NCI-H69 (cell line): ENCODE data around the gene MAP2K5.

Experiments
- DNase-seq: peaks from one replicate; lab custom pipeline; 2025; lab: John Stamatoyannopoulos, UW

The MAP2K5 gene

GRCh38 chr15:67783303-67783702 is 240.8 kb downstream of the MAP2K5 start:
- no peak for DNase-seq

DNA sequence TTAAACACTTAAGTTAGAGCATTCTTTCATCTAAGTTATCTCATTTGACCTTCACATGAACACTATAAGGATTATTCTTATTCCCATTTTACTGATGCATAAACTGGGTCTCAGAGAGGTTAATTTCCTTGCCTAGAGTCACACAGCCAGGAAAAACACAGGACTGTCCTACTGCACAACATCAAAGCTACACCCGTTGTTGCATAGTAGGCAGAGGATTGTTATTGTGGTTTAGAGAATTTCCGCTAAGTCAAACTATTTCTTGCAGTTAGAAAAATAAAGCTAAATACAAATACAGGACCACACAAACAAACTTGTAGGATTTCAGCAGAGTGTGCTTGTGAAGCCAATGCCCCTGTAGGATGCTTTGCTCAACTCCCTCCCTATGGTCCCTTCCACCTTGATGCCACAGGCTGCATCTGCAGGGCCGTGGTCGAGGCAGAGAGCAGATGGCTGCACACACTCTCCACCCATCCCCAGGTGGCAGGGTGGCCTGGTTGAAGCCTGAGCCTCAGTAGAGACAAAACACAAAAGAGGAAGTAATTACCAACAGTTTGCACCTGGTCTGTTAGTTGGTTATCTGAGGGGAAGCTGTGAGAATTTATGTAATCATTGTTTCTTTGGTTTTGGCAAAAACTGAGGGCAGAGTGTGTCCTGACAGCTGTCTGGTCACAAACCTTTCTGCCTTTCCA is 241.7 kb downstream of the MAP2K5 start:
- peak; percentile 83 for DNase-seq

GRCh38 chr15:67784856-67785430 is 242.4 kb downstream of the MAP2K5 start:
- no peak for DNase-seq

- DNase-seq: peak; percentile 27
Observed at GRCh38 chr15:67785431-67785830, 242.9 kb downstream of the MAP2K5 start.

- no peak for DNase-seq
Observed at GRCh38 chr15:67786646-67787045, 244.1 kb downstream of the MAP2K5 start.

GRCh38 chr15:67788986-67789385 is 246.5 kb downstream of the MAP2K5 start:
- DNase-seq: no peak

DNA sequence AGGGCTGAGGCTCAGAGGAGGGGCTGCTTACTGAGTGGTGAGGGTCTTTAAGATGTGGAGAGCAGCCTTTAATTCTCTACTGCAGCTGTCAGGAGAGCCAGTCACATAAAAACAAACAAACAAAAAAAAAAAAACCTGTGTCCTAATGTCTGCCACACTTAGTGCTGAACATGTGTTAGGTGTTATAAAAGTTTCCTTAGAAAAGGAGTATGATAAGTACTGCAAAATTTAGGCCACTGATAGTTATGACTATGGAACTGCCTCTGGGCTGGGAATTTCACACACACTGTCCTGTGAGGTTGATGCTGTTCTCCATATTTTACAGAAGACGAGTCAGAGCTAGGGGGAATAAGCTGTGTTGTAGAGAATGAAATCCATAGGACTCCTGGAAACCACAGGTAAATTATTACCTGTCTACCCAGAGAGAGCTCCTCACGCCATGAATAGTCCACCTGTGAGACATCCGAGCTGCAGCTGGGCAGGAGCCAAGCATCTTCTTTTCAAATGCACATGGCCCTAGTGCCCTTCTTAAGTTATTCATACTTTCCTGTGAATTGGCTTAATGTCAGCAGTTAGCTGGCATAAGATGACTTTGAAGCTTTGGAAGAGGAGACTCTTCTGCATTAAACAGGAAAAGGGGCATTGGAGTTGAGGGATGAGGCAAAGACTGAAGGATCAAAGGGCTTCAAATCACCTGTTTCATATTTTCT is 248.3 kb downstream of the MAP2K5 start:
- peak; percentile 76 for DNase-seq

- no peak for DNase-seq
Observed at GRCh38 chr15:67792250-67792942, 249.9 kb downstream of the MAP2K5 start.

DNA sequence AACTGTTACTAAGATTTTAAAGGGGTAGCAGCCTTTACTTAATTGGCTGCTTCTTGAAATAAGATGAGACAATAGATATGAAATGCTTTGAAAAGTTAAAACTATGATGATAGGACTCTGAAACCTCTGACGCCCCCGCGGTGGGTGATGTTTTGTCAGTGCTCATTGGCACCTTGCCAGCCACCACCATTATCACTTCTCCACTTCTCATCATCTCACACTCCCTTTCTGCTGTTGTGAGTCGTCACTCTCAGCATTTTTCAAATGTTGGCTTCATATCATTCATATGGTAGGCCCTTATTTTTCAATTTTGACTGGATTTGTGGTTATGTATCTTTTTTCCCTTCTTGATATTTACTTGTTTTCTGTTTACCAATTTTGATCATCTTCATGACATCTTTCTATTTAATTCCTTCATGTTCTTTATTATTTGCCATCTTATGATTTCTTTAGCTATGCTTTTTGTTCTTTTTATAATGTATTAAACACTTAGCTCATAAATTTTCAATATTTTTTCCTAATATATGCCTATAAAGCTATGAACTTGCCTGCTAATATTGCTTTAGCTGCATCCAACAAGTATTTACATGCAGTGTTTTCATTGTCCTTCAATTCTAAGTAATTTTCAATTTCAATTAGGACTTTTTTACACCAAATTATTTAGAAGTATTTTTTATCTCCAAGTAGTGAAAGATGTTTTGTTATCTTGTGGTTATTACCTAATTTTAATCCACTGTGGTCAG is 252.5 kb downstream of the MAP2K5 start:
- DNase-seq: no peak

GRCh38 chr15:67796196-67797127 is 254.0 kb downstream of the MAP2K5 start:
- peak; percentile 41 for DNase-seq

DNA sequence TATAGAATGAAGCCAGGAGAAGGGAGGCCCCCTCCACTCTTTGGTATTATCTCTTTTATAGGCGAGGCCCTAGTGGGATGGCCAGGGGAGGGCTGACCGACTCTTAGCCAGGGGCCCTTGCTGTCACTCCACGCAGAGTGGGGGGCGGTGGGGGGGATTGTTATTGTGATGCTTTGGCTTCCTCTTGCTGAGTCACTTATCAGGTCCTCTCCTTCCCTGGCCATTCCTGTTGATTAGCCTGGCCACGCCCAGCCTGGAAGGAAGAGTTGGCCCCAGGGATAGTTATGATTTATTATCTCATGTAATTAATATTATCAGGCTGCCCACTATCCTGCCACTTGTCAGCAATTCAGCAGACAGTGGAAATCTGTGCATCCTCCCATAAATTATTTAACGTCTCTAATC is 257.3 kb downstream of the MAP2K5 start:
- DNase-seq: peak; percentile 22

DNA sequence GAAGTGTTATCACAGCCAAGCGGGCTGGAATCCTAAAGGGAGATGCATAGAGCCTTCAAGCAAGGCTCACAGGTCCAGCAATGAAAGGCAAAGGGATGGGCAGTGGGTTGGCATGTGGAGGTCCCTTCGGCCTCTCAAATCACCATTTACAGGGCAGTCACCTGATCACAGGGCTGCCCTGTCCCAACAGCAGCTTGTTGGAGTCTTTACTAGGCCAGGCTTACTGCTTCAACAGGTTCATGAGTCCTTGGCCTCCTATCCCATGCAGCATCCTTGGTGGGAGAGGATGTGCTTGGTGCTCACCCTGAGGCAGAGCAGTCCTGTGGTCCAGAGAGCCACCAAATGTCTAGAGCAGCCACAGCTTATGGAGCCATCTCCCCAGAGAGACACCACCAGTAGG is 258.6 kb downstream of the MAP2K5 start:
- DNase-seq: no peak

GRCh38 chr15:67801926-67802914 is 259.7 kb downstream of the MAP2K5 start:
- no peak for DNase-seq

GRCh38 chr15:67803299-67803698 is 260.8 kb downstream of the MAP2K5 start:
- DNase-seq: no peak

DNA sequence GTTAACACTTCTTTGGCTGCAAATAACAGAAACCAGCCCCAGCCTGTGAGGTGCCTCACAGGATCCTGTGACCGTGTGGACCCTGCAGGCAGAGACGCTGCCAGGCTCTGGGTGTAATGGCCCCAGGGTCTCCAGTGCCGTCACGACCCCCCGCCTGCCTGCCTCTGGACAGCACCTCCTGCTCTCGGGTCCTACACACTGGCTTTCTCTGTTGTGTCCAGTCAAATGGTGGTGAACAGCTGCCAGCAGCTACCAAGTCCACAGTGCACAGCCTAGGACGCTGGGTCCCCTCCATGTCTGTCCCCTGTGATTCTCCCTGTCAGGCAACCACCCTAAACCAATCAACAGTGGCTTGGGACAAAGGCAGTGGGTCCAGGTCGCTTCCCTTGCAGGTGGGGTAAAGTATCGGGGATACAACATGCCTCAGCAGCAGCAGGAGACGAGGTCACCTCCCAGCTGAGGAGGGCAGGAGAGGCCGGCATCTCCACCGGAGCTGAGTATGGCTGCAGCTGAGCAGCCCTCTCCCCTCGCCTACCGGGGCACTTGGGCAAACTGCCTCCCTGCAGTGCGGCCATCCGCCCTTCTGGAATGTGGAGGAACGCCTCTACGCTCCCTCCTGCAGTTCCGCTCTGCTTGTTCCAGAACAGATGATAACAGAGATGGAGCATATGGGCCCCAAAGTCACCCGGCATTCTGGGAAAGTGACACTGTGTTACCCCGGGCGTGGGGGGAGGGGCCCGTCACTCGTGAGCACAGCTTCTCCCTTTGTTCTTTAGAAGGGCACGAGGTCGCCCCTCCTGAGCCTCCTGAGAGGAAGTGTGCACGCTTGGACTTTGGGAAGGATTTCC is 261.7 kb downstream of the MAP2K5 start:
- no peak for DNase-seq

DNA sequence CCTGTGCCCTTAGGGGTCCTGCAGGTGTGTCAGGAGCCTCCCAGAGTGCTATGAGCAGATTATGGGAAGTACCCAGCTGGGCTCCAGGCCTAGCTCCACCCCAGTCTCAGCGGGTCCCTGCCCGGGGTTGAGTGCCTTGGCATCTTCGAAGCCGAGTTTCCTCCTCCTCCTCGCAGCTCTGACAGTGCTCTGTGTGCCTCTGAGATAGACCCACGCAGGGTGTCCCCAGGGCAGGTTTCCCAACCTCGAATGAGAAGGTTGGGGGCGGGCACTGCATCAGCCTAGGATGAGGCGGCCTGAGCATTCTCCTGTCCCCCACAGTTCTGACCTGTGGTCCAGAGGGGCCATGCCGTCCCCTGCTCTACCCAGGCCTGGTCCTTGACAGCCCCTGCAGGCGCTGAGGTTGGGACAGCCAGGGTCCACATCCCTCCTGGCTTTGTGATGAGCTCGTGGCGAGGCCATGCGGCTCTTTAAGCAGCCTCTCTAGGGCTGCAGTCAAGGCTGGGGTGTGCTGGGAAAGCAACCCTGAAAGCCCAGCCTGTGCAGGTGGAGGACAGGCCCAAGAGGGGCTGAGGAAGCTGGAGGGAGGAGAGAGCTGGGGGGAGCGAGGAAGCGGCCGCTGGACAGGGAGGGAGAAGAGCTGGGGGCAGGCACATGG is 262.6 kb downstream of the MAP2K5 start:
- DNase-seq: no peak

DNA sequence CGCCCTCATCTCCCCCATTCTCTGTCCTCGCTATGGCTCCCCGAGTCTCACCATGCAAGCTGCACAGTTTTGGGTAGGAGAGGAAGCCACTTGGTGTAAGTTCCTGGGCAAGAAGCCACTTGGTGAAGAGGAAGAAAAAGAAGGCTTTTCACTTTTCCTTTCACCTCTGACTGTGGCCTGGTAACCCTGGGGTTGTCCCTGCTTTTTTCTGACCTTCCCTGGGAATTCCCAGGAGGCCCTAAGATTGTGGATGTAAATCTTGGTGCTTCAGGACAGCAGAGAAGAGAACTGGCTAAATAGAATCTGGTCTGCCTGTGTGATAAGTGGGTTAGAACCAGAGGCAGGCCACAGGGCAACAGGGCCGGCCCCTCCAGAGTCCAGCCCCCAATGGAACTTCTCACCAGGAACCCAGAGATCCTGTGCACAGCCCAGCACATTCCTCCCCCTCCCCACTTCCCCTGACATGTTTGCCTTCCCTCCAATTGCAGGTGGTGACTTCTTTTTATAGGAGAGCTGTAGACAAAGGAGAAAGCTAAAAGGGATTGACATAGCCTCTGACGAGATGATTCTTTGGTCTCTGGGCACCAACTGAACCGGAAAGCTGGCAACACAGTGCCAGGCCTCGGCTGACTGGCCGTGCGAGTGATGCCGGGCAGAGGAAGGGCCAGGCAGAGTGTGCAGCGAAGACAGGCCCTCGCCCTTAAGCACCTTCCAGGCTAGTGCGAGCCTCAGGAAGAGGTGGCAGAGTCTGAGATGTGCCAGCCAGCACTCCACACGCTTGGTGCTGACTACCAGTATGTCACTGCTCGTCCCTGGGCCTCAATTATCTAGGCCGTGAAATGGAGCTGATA is 263.4 kb downstream of the MAP2K5 start:
- DNase-seq: peak; percentile 68
